HG03175 (cell line): Measurements from ENCODE around the gene CWC25.
"Not testable (repeated sequence)": the region's sequence is repeated elsewhere in the genome, so short reads cannot be mapped to it uniquely, and the experiment has no call there.

Source experiments
- ATAC-seq: cut with Tn5 transposase; IDR thresholded peaks from one replicate; pipeline ENCODE4 v1.9.1; 2021; ENCODE audit warnings: mild to moderate bottlenecking, moderate library complexity; ENCODE audit not compliant: unreplicated experiment

CWC25 gene

GRCh38 chr17:38790148-38790707 lies 34.9 kb downstream of the CWC25 start:
- ATAC-seq = not testable (repeated sequence)

GRCh38 chr17:38789185-38789584 lies 35.9 kb downstream of the CWC25 start:
- ATAC-seq = no peak

- not testable (repeated sequence) for ATAC-seq
Observed at GRCh38 chr17:38787999-38788398, 37.1 kb downstream of the CWC25 start.

GRCh38 chr17:38786372-38786771 lies 38.7 kb downstream of the CWC25 start:
- ATAC-seq = no peak

- ATAC-seq = no peak
Observed at GRCh38 chr17:38783227-38783626, 41.9 kb downstream of the CWC25 start.

- no peak for ATAC-seq
Observed at GRCh38 chr17:38779965-38780752, 45.0 kb downstream of the CWC25 start.

- ATAC-seq = no peak
Observed at GRCh38 chr17:38777641-38778250, 47.4 kb downstream of the CWC25 start.

- ATAC-seq = no peak
Observed at GRCh38 chr17:38773258-38773657, 51.9 kb downstream of the CWC25 start.

GRCh38 chr17:38768417-38768816 lies 56.7 kb downstream of the CWC25 start:
- no peak for ATAC-seq

- ATAC-seq = no peak
Observed at GRCh38 chr17:38766341-38766740, 58.8 kb downstream of the CWC25 start.

- no peak for ATAC-seq
Observed at GRCh38 chr17:38762231-38762630, 62.9 kb downstream of the CWC25 start.

- ATAC-seq = no peak
Observed at GRCh38 chr17:38761612-38762011, 63.5 kb downstream of the CWC25 start.

- no peak for ATAC-seq
Observed at GRCh38 chr17:38753071-38753506, 72.0 kb downstream of the CWC25 start.

- ATAC-seq = peak; percentile 80
Observed at GRCh38 chr17:38752308-38753070, 72.6 kb downstream of the CWC25 start, which contains the start of gene PSMB3. TSS of gene PSMB3 (plus strand) at chr17:38752741. CDS start at chr17:38752827, 86 bp downstream.

GRCh38 chr17:38751808-38752307 lies 73.3 kb downstream of the CWC25 start:
- peak; percentile 1 for ATAC-seq

GRCh38 chr17:38751144-38751807 lies 73.8 kb downstream of the CWC25 start:
- no peak for ATAC-seq
